ENCODE measurements around the gene ASB11.

DNA sequence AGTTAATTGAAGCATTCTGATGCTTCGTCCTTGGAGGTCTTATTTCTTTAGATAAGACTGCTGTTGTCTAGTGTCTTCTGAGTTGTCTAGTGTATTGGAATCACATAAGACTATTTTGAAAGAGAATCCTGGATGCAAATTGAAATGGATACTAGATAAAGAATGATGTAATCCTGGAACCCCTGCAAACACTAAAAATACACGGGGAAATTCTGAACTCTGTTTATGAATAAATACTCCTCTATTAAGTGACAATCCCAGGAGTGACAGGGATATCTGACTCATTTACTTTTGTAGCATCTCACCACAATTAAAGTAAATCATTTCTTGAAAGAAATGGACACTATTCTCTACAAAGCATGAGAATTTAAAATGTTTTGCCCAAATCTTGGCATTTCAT, 968 bp downstream of the ASB11 start:
- TF ChIP-seq, protein P1, sequence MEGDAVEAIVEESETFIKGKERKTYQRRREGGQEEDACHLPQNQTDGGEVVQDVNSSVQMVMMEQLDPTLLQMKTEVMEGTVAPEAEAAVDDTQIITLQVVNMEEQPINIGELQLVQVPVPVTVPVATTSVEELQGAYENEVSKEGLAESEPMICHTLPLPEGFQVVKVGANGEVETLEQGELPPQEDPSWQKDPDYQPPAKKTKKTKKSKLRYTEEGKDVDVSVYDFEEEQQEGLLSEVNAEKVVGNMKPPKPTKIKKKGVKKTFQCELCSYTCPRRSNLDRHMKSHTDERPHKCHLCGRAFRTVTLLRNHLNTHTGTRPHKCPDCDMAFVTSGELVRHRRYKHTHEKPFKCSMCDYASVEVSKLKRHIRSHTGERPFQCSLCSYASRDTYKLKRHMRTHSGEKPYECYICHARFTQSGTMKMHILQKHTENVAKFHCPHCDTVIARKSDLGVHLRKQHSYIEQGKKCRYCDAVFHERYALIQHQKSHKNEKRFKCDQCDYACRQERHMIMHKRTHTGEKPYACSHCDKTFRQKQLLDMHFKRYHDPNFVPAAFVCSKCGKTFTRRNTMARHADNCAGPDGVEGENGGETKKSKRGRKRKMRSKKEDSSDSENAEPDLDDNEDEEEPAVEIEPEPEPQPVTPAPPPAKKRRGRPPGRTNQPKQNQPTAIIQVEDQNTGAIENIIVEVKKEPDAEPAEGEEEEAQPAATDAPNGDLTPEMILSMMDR (IDR thresholded peaks at IDR 0.05; ENCODE audit: insufficient read depth, low read depth, low read length): no peak
- no peak for TF ChIP-seq EZH2 (IDR thresholded peaks at IDR 0.05; ENCODE audit: insufficient read depth, low read length)
